Neural cell (in vitro differentiated cells): ENCODE results near the gene FN3KRP. TPM values are rescaled to one million over a fixed set of nuclear protein-coding genes. Genes with fewer than 3 reads are reported as not detected.

ENCODE experiments used
- H2AFZ ChIP-seq: fragments of 200-600, 300-800 bp; sonication (generic), shearing (Covaris generic); 2 replicates; pipeline ENCODE4 v1.6.0; 2014; ENCODE audit warnings: low read depth, mild to moderate bottlenecking, antibody characterized with exemption, low read length, moderate library complexity
- H3F3A ChIP-seq: fragments of 200-600 bp; shearing (Covaris generic); 2 replicates; pipeline ENCODE4 v1.6.1; 2016; ENCODE audit warnings: mild to moderate bottlenecking, moderate library complexity, mixed read lengths, antibody characterized with exemption, low read length; ENCODE audit not compliant: insufficient read depth, poor library complexity, severe bottlenecking
- H3K27ac ChIP-seq: fragments of 200-600, 300-800 bp; sonication (generic), shearing (Covaris generic); 2 replicates; pipeline ENCODE4 v1.5.1; 2014; ENCODE audit warnings: mild to moderate bottlenecking, low read length, moderate library complexity
- H3K27me3 ChIP-seq: fragments of 300-800, 200-600 bp; sonication (generic), shearing (Covaris generic); 2 replicates; pipeline ENCODE4 v1.6.0; 2014; ENCODE audit warnings: mild to moderate bottlenecking, low read depth, low read length, moderate library complexity; ENCODE audit not compliant: insufficient read depth
- H3K36me3 ChIP-seq: fragments of 300-800, 200-600 bp; sonication (generic), shearing (Covaris generic); 2 replicates; pipeline ENCODE4 v1.5.1; 2014; ENCODE audit warnings: mild to moderate bottlenecking, antibody characterized with exemption, low read length, moderate library complexity; ENCODE audit not compliant: insufficient read depth
- H3K4me2 ChIP-seq: fragments of 300-800, 200-600 bp; sonication (generic), shearing (Covaris generic); 2 replicates; pipeline ENCODE4 v1.6.0; 2014; ENCODE audit warnings: mild to moderate bottlenecking, low read length
- H3K4me3 ChIP-seq: fragments of 300-800, 200-600 bp; sonication (generic), shearing (Covaris generic); 2 replicates; pipeline ENCODE4 v1.5.1; 2014; ENCODE audit warnings: mild to moderate bottlenecking, low read length, moderate library complexity
- H3K79me2 ChIP-seq: fragments of 200-600 bp; shearing (Covaris generic); replicated peaks from 2 replicates; pipeline ENCODE4 v1.6.0; 2014; ENCODE audit warnings: mild to moderate bottlenecking, low read length, moderate library complexity; ENCODE audit not compliant: insufficient read depth
- H3K9ac ChIP-seq: fragments of 300-800, 200-600 bp; sonication (generic), shearing (Covaris generic); 2 replicates; pipeline ENCODE4 v1.6.1; 2016; ENCODE audit warnings: mild to moderate bottlenecking, low read length, mixed read lengths
- H3K9me2 ChIP-seq: fragments of 200-600 bp; shearing (Covaris generic); 2 replicates; pipeline ENCODE4 v1.6.1; 2016; ENCODE audit warnings: mild to moderate bottlenecking, low read length, mixed read lengths; ENCODE audit not compliant: insufficient read depth
- H3K9me3 ChIP-seq: fragments of 200-600, 300-800 bp; sonication (generic), shearing (Covaris generic); 2 replicates; pipeline ENCODE4 v1.6.1; 2016; ENCODE audit warnings: mild to moderate bottlenecking, mixed run types, low read length, moderate library complexity, mixed read lengths
- H4K20me1 ChIP-seq: fragments of 200-600 bp; shearing (Covaris generic); 2 replicates; pipeline ENCODE4 v1.6.1; 2016; ENCODE audit warnings: mild to moderate bottlenecking, mixed run types; ENCODE audit not compliant: insufficient read depth
- EP300 ChIP-seq: fragments of 450-650 bp; conservative IDR thresholded peaks from 2 replicates; pipeline ENCODE4 v1.6.1; 2014; ENCODE audit warnings: antibody characterized with exemption, mild to moderate bottlenecking, moderate library complexity; ENCODE audit not compliant: poor library complexity, severe bottlenecking
- EZH2 ChIP-seq: fragments of 200-600, 300-800 bp; shearing (Covaris generic), sonication (generic); IDR thresholded peaks from 2 replicates; pipeline ENCODE4 v1.6.1; 2014; ENCODE audit warnings: antibody characterized with exemption, low read length, borderline replicate concordance, mild to moderate bottlenecking; ENCODE audit not compliant: insufficient read depth, poor library complexity, severe bottlenecking
- MXI1 ChIP-seq: fragments of 450-650 bp; conservative IDR thresholded peaks from 2 replicates; pipeline ENCODE4 v1.6.1; 2014; ENCODE audit warnings: antibody characterized with exemption, mild to moderate bottlenecking; ENCODE audit not compliant: poor library complexity, severe bottlenecking
- POLR2AphosphoS5 ChIP-seq: IDR thresholded peaks from 2 replicates; pipeline ENCODE4 v1.6.1; 2012
- RAD21 ChIP-seq: fragments of 450-650 bp; conservative IDR thresholded peaks from 2 replicates; pipeline ENCODE4 v1.6.1; 2014; ENCODE audit warnings: antibody characterized with exemption, mild to moderate bottlenecking, moderate library complexity
- REST ChIP-seq: IDR thresholded peaks from 2 replicates; pipeline ENCODE4 v1.6.1; 2012; ENCODE audit warnings: borderline replicate concordance
- SMC3 ChIP-seq: fragments of 450-650 bp; conservative IDR thresholded peaks from 2 replicates; pipeline ENCODE4 v1.6.1; 2014; ENCODE audit warnings: antibody characterized with exemption, mild to moderate bottlenecking, moderate library complexity; ENCODE audit not compliant: poor library complexity
- TAF1 ChIP-seq: IDR thresholded peaks from 2 replicates; pipeline ENCODE4 v1.6.1; 2012; ENCODE audit warnings: low read depth
- polyA plus RNA-seq: library from polyadenylated mRNA; depleted of rRNA; stranded (reverse); fragments of >200 nt; gene quantifications from 2 replicates; pipeline ENCODE4 v1.2.3, GENCODE V29; 2014
- TF ChIP-seq, protein P1 (sequence below): fragments of 450-650 bp; IDR thresholded peaks from 2 replicates; pipeline ENCODE4 v1.5.1; 2014; ENCODE audit warnings: antibody characterized with exemption, mild to moderate bottlenecking, moderate library complexity; ENCODE audit not compliant: poor library complexity, severe bottlenecking

The FN3KRP gene
- polyA plus RNA-seq, 1 donor from 2014 or later = 32.7 TPM

- no peaks in the 10 kb centered on the region for H3K9me3 ChIP-seq
- H3K27me3 ChIP-seq = no peaks in the 10 kb centered on the region
- H2AFZ ChIP-seq = no peak overlapping the region
- no peak overlapping the region for H3K4me3 ChIP-seq
- no peak overlapping the region for H3K4me2 ChIP-seq
- no peak overlapping the region for H3K27ac ChIP-seq
- no peaks in the 10 kb centered on the region for H3F3A ChIP-seq
- no peaks in the 10 kb centered on the region for H4K20me1 ChIP-seq
- no peaks in the 10 kb centered on the region for H3K79me2 ChIP-seq
- TF ChIP-seq TAF1 (no peak), EZH2 (no peak), RAD21 (no peak), EP300 (no peak), MXI1 (no peak), POLR2AphosphoS5 (no peak), REST (no peak), SMC3 (no peak)
- TF ChIP-seq, protein P1, sequence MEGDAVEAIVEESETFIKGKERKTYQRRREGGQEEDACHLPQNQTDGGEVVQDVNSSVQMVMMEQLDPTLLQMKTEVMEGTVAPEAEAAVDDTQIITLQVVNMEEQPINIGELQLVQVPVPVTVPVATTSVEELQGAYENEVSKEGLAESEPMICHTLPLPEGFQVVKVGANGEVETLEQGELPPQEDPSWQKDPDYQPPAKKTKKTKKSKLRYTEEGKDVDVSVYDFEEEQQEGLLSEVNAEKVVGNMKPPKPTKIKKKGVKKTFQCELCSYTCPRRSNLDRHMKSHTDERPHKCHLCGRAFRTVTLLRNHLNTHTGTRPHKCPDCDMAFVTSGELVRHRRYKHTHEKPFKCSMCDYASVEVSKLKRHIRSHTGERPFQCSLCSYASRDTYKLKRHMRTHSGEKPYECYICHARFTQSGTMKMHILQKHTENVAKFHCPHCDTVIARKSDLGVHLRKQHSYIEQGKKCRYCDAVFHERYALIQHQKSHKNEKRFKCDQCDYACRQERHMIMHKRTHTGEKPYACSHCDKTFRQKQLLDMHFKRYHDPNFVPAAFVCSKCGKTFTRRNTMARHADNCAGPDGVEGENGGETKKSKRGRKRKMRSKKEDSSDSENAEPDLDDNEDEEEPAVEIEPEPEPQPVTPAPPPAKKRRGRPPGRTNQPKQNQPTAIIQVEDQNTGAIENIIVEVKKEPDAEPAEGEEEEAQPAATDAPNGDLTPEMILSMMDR = no peak
- H3K9ac ChIP-seq = no peak overlapping the region
- H3K36me3 ChIP-seq = no peaks in the 10 kb centered on the region
- no peaks in the 10 kb centered on the region for H3K9me2 ChIP-seq
Measured at GRCh38 chr17:82687375-82687861, 29.1 kb upstream of the FN3KRP start.

DNA sequence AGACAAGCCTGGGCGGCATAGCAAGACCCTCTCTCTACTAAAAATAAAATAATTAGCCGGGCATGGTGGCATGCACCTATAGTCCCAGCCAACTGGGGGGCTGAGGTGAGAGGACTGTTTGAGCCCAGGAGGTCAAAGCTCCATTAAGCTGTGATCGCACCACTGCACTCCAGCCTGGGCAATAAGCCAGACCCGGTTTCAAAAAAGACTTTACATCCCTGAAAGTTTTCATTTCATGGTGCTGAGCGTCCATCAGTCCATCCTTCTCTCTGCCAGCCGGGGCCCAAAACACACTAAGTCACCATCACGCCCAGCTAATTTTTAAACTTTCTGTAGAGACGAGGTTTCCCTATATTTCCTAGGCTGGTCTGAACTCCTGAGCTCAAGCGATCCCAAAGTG, 28.6 kb upstream of the FN3KRP start:
- Histone ChIP-seq H2AFZ (no peak overlapping the region), H3K27ac (no peak overlapping the region)

More for the DNA sequence above, 28.6 kb upstream of the FN3KRP start:
- Histone ChIP-seq H3K9me3 (no peaks in the 10 kb centered on the region), H3K4me3 (no peak overlapping the region), H3K4me2 (no peak overlapping the region), H3K9ac (no peak overlapping the region), H3K27me3 (no peaks in the 10 kb centered on the region), H3K36me3 (no peaks in the 10 kb centered on the region), H4K20me1 (no peaks in the 10 kb centered on the region), H3K79me2 (no peaks in the 10 kb centered on the region), H3K9me2 (no peaks in the 10 kb centered on the region), H3F3A (no peaks in the 10 kb centered on the region)
- TF ChIP-seq EZH2 = no peak
- no peak for TF ChIP-seq SMC3
- TF ChIP-seq POLR2AphosphoS5 = no peak
- no peak for TF ChIP-seq REST
- TF ChIP-seq EP300 = no peak
- TF ChIP-seq RAD21 = no peak
- no peak for TF ChIP-seq TAF1
- TF ChIP-seq, protein P1 = no peak
- TF ChIP-seq MXI1 = no peak
